GM10266 (cell line): ENCODE measurements around the gene HLCS.

Source experiments
- DNase-seq: peaks from one replicate; pipeline ENCODE4 v3.0.0; 2012; ENCODE audit errors: extremely low spot score
- CTCF ChIP-seq: IDR thresholded peaks from 2 replicates; pipeline ENCODE4 v1.5.1; 2012; ENCODE audit warnings: mild to moderate bottlenecking, low read depth; ENCODE audit not compliant: control insufficient read depth, insufficient read depth; ENCODE audit errors: missing control alignments

The HLCS gene

GRCh38 chr21:36747041-36747814, 219.2 kb downstream of the HLCS start:
- no peak for TF ChIP-seq CTCF
- no peak for DNase-seq

DNA sequence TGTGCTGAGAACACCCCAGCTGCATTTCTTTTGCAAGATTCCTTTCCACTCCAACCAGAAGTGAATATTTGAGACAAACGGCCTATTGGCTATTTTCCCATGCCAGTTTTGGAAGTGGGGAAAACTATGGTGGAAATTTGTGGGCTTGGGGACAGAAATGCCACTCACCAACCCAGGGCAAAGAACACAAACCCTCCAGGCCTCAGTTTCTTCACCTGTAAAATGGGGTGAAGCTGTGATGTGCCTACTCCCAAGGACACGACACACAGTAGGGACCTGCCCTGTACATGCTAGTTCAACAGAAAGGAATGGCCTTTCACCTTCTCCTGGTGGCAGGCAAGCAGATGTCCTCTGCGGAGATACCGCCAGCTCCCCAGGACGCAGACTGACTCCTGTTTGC, 221.0 kb downstream of the HLCS start:
- TF ChIP-seq CTCF: no peak
- no peak for DNase-seq

DNA sequence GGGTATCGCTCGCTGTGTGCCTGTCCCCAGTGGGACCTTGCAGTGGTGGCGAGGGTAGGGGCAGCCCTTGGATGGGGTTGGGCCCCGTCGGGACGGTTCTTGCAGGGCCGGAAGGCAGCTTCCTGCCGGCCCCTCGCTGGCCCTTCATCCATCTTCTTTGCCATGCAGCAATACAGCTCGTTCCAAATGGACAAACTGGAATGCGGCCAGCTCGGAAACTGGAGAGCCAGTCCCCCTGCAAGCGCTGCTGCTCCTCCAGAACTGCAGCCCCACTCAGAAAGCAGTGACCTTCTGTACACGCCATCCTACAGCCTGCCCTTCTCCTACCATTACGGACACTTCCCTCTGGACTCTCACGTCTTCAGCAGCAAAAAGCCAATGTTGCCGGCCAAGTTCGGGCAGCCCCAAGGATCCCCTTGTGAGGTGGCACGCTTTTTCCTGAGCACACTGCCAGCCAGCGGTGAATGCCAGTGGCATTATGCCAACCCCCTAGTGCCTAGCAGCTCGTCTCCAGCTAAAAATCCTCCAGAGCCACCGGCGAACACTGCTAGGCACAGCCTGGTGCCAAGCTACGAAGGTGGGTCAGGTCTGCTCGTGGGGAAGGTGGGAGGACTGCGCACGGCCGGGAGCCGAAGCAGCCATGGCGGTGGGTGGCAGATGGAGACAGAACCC, 221.8 kb downstream of the HLCS start:
- no peak for TF ChIP-seq CTCF
- DNase-seq: no peak

GRCh38 chr21:36744190-36744559, 222.3 kb downstream of the HLCS start:
- TF ChIP-seq CTCF: no peak
- no peak for DNase-seq

DNA sequence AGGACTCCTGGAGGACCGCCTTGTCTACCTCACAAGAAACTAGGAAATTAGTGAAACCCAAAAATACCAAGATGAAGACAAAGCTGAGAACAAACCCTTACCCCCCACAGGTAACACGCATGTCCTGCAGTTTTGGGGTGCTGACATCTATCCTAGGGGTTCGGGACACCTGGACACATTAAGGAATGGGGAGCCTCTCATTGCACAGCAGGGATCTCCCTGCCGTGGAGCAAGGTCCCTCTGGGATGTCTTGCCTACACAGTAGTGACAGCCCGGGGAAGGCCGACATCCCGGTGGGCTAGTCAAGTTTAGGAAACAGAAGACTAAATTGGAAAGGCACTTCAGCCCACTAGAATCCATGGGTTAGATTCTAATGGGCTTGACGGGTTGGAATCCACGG, 223.0 kb downstream of the HLCS start:
- no peak for TF ChIP-seq CTCF
- DNase-seq: no peak

- TF ChIP-seq CTCF: no peak
Observed at GRCh38 chr21:36743008-36743407, 223.5 kb downstream of the HLCS start.

GRCh38 chr21:36741506-36741905, 225.0 kb downstream of the HLCS start:
- DNase-seq: no peak
- no peak for TF ChIP-seq CTCF

More at GRCh38 chr21:36743008-36743407, 223.5 kb downstream of the HLCS start:
- DNase-seq: no peak
